ENCODE data around the gene CTIF.

Gene CTIF

GRCh38 chr18:48662011-48662661, 123.3 kb downstream of the CTIF start:
- no peak for DNase-seq (ENCODE audit: low read depth in 2 of 2, low spot score in 1 of 2)

DNA sequence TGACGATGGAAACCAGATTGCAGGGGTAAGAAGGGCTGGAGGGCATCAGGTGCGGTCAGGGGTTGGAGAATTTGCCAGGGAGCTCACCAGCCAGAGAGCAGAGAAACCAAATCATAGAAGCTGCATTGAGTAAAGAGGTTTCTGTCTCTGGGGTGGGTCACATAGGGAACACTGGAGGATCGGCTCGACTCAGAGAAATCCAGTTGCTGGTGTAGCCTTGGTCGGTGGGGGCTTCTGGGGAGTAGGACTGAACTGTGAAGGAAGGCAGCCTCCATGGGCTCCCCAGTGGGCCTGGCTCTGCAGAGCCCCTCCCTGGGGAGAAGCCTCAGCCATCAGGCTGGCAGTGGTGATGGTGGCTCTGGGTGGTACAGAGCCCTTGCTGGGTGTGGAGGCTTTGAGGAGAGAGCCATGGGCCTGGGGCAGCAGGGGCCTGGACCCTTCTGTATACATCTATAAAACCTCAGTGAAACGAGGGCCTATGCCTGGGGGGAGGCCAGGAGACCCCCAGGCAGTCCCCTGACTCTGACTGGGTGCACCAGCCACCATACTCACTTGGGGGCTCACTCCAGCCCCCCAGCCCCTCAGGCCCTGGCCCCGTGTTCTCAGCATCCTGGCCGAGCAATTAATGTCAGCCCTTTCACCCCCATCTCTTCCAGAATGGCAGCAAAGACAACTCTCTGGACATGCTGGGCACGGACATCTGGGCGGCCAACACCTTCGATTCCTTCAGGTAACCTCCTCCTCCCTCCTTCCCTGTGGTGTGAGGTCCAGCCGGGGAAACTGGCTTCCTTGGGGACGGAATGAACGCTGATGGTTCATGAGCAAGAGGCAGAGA, 124.5 kb downstream of the CTIF start:
- no peak for DNase-seq (ENCODE audit: low read depth in 2 of 2, low spot score in 1 of 2)

DNA sequence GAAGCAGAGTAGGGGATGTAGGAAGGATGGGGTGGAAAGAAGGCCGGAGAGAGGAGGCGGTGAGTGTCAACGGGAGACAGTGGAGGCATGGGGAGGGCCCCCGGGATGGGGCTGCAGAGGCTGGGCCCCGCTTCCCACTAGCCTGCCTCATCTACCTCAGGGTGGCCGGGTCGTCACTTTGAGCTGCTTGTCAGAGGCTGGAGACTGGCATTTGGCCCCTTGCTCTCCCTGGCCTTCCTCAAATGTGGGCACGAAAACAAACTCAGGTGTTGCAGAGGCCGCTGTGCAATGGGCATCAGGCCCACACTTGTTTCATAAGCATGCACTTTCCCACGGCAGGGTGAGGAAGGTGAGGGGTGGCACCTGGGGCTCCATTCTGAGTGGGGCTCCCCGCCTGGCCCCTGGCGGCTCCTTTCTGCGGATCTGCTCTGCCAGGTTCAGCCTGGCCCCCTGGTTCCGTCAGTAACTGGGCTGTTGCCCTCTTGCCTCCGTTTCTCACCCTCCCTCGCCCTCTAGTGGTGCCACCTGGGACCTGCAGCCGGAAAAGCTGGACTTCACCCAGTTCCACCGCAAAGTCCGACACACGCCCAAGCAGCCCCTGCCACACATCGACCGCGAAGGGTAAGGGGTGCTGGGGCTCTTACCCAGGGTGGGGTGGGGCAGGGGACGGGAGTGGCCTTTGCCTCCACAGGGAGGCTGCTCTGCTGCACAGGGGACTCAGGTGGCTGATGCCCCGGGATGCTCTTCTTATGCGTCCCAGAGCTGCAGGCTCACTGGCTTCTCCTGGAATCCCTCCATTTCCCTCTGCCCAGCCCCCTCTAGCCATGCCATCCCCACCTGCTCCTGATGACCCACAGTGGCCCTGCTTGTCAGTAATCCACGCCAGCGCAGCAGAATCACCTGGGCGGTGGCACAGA, 125.4 kb downstream of the CTIF start:
- DNase-seq (ENCODE audit: low read depth in 2 of 2, low spot score in 1 of 2): peak; percentile 19 to 25

GRCh38 chr18:48665654-48666053, 126.8 kb downstream of the CTIF start:
- no peak for DNase-seq (ENCODE audit: low read depth in 2 of 2, low spot score in 1 of 2)

- DNase-seq (ENCODE audit: low read depth in 2 of 2, low spot score in 1 of 2): no peak
Measured at GRCh38 chr18:48666613-48667012, 127.8 kb downstream of the CTIF start.

DNA sequence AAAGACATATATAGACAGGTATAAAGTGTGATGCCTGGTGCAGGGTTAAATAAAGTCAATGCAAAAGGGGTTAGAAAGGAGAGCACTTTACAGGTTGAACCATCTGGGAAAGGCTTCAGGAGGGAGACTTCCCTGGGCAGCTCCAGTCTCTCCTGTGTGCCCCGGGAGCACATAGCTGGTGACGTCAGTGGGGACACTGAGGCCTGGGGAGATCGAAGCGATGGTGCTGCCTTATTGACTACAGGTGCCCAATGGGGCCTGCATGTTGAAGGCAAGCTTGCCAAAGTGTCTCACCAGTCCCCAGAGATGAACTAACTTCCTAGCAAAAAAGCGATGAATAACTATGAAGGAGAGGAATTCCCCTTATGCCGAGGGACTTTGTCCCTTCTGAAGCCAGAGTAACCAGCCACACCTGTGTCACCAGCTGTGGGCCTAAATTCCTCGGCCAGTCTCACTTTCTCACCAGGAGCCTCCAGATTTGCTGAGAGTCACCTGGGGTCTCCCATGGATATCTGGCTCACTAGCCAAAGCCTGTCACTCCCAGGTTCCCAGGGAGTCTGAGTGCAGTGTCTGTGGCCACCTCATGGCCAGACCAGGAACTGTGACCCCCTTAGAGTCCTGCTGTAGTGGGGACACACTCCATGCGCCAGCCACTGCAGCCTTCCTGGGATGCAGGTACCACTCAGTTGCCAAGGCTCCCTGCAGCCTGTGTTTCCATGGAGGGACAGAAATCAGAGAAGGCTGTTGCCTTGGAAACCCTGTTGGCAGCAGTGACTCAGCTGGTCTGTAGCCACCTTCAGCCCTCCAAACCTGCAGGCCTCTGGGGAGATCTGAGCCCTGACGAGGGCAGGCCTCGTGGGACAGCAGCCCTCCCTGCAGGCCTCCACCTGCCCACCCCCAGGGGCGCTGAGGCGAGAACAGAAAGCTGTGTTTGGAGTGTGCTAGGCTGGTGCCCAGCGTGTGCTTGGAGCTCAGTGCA, 128.7 kb downstream of the CTIF start:
- no peak for DNase-seq (ENCODE audit: low read depth in 2 of 2, low spot score in 1 of 2)

DNA sequence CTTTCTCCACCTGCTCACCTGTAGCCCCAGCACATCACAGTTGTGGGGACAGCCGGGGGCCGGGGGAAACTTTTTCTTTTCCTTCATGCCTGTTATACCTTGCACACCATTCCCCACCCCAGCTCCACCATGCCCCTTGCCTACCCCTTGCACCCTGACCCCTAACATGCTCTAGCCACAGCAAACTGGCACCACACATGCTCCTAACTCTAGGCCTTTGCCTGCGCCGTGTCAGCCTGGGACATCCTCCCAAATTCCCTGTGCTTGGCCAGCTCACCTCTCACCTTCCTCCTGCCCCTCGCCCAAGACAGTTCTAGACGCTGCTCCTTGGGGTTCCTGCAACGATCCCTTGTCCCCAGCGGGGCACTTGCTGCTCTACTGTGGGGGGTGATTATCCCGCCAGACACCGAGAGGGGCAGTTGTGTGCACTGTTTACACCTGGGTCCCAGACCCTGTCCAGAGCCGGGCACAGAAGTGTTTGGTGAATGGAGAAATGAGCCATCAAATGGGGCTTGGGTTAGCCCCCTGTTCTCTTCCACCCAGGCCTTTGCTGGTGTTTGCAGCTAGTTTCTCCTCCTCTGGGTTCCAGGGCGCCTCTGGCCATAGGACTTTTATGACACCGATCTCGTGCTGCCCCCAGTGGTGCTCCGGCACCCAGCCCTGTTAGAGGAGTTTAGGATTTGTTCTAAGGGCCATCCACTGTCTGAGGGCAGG, 129.8 kb downstream of the CTIF start:
- no peak for DNase-seq (ENCODE audit: low read depth in 2 of 2, low spot score in 1 of 2)

DNA sequence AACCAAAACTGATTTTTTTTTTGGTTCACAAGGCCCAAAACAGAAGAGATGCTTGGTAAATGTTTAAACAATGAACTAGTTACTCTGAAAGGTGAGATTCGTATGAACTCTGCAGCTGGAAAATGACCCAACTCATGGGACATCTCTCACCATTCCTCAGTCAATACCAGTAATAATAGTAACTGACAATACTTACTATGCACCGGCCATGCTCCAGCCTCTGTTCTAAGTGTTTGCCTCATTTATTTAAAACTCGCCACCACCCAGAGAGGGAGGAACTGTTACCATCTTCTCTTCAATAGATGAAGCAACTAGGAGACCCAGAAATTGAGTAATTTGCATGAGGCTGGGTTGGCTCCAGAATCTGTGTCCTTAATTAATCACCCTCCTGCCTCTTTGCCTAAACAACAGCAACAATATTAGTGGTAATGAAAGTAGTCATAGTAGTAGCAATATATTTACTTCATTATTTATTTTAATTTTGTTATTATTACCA, 130.4 kb downstream of the CTIF start:
- no peak for DNase-seq (ENCODE audit: low read depth in 2 of 2, low spot score in 1 of 2)

DNA sequence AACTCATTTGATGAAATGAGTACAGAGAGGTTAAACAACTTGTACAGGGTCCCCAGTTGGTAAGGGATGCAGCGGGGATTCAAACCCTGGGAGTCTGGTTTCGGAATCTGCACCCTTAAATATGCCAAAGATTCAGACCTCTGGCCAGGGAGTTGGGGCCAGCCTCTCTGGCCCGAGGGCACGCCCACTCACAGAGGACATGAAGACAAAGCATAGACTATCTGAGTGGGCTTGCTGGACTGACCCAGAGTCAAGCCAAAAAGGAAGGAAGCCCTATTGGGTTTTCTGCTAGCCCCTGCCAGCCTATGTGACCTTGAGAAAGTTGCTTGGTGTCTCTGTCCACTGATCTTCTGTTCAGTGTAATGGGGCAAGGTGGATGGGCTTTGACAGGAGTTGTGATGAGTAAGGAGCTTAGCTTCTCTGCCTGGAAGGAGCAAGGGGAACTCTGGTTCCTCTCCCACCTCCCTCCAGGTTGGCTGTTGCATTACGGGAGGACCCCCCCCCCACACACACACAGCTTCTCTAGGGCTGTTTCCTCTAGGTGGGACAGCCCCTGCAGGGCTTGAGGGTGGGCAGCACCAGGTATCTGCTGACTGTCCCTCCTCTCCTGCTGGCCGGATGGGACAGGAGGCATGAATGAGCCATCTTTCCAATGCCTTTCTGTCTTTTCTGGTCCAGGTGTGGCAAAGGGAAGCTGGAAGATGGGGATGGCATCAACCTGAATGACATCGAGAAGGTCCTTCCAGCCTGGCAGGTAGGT, 131.3 kb downstream of the CTIF start:
- no peak for DNase-seq (ENCODE audit: low read depth in 2 of 2, low spot score in 1 of 2)

- DNase-seq (ENCODE audit: low read depth in 2 of 2, low spot score in 1 of 2): no peak
Measured at GRCh38 chr18:48670751-48671560, 132.1 kb downstream of the CTIF start.

- DNase-seq (ENCODE audit: low read depth in 2 of 2, low spot score in 1 of 2): no peak
Measured at GRCh38 chr18:48671561-48671945, 132.7 kb downstream of the CTIF start.

- DNase-seq (ENCODE audit: low read depth in 2 of 2, low spot score in 1 of 2): no peak
Measured at GRCh38 chr18:48672671-48673340, 134.0 kb downstream of the CTIF start.

- no peak for DNase-seq (ENCODE audit: low read depth in 2 of 2, low spot score in 1 of 2)
Measured at GRCh38 chr18:48673456-48673852, 134.6 kb downstream of the CTIF start.

- DNase-seq (ENCODE audit: low read depth in 2 of 2, low spot score in 1 of 2): no peak
Measured at GRCh38 chr18:48673853-48674721, 135.3 kb downstream of the CTIF start.

DNA sequence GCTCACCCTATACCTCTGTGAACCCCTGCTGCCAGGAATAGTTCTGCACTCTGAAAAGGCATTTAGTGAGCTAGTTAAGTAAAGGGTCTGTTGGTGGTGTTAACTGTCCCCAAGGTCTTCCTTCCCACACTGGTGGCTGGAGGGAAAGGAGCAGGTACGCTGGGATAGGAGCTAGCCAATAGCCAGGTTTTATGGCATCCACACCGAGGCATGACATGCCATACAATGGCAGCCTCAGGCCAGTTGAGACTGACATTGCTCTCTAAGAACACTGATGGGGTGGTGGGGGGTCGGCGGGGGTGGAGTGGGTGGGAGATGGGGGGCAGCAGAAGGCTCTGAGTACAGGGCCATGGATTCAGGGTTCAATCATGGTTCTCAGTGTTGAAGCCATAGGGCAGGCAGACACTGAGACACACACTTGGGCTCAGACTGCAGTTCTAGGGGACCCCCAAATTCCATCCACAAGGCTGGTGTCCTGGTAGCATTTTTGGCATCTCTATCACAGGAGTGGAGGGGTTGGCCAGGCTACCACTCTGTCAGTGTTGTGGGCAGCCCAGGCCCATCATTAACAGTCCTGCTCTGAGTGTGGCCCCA, 136.0 kb downstream of the CTIF start:
- no peak for DNase-seq (ENCODE audit: low read depth in 2 of 2, low spot score in 1 of 2)

DNA sequence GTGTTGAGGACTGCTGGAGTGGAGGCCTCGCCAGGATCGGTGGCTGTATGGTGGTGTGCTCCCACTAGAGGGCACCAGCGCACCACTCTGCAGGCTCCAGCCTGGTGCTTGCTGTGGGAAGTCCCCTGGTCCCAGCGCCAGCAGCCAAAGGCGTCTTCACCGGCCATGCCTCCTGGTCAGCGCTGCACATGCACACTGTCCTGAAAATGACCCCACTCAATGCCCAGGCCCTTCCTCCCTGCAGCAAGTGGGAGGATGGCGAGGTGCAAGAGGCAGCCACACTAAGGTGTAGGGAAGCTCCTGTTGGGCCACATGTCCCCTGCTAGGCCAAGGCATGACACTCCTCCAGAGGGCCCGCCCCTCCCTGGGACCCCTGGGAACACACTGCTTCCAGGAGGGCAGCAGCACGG, 136.5 kb downstream of the CTIF start:
- peak; percentile 52 to 70 for DNase-seq (ENCODE audit: low read depth in 2 of 2, low spot score in 1 of 2)

Data from stimulated activated CD8-positive, alpha-beta memory T cell treated with anti-CD3 and anti-CD28 coated beads, Interleukin-4, amount 100 ng/mL, for 1 hour (primary cell).